Body of pancreas (tissue), 4 donors: ENCODE data around the gene ABI3.

ENCODE experiments used
- CTCF ChIP-seq, 7 experiments: fragments of 450-650 bp in 4 of 7; fragments of 200-600 bp in 3 of 7; sonication (generic) in 3 of 7; IDR thresholded peaks; one replicate each; pipeline ENCODE4 v1.5.1; 2016 to 2019; ENCODE audit warnings: antibody characterized with exemption in 7 of 7
- POLR2A ChIP-seq, 3 donors: fragments of 450-650 bp; IDR thresholded peaks; one replicate each; pipeline ENCODE4 v1.6.1; 2016; ENCODE audit warnings: antibody characterized with exemption in 3 of 3, mild to moderate bottlenecking in 2 of 3

- no peak for TF ChIP-seq CTCF (IDR thresholded peaks at IDR 0.05)
- no peak for TF ChIP-seq POLR2A (IDR thresholded peaks at IDR 0.05)
Observed at GRCh38 chr17:49213847-49214246, 3.3 kb downstream of the ABI3 start.
